ENCODE measurements around the gene PTPA. TPM values are rescaled to one million over a fixed set of nuclear protein-coding genes. Genes with fewer than 3 reads are reported as not detected.

Gene PTPA
- polyA plus RNA-seq, 1 donor from 2014 or later, result 62.8 TPM

DNA sequence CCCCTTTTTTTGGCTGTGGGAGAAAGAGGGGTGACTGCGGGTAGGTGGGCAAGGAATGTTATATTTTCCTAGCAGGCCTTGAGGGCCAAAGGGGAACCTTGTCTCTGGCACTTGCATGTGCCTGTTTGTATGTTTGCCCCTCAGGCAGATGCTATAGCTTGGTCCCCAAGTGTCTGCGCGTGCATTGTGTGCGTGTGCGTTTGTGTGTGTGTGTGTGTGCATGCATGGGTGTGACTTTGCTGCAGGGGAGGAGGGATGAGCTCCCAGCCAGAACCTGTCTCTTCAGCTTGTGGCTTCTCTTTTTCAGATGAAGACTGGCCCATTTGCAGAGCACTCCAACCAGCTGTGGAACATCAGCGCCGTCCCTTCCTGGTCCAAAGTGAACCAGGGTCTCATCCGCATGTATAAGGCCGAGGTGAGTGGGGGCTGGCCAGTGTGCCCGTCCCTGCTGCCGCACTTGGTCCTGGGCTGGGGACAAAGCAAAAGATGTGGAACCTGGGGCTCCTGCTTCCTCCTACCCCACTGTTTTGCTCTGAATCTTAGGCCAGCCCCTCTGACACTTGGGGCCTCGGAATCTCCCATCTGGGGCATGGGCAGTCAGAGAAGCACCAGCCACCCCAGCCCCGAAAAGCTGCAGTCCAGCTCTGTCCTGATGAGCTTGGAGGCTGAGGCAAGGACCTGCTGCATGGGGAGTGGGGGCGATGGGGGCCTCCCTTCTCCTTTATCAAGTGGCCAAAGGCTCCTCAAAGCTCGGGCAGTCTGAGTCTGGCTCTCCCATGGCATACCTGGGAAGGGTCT lies 31.1 kb downstream of the PTPA start:
- no peaks in the 10 kb centered on the region for H3K36me3 ChIP-seq (ENCODE audit: insufficient read depth, low read length)
- TF ChIP-seq EP300 (conservative IDR thresholded peaks at IDR 0.05; ENCODE audit: poor library complexity, severe bottlenecking) (no peak), TAF1 (IDR thresholded peaks at IDR 0.05; ENCODE audit: low read depth) (no peak), EZH2 (IDR thresholded peaks at IDR 0.05; ENCODE audit: borderline replicate concordance, insufficient read depth, low read length, poor library complexity, severe bottlenecking) (no peak), SMC3 (conservative IDR thresholded peaks at IDR 0.05; ENCODE audit: poor library complexity) (no peak), MXI1 (conservative IDR thresholded peaks at IDR 0.05; ENCODE audit: poor library complexity, severe bottlenecking) (no peak), POLR2AphosphoS5 (IDR thresholded peaks at IDR 0.05) (no peak), RAD21 (conservative IDR thresholded peaks at IDR 0.05) (no peak)
- TF ChIP-seq, protein P1, sequence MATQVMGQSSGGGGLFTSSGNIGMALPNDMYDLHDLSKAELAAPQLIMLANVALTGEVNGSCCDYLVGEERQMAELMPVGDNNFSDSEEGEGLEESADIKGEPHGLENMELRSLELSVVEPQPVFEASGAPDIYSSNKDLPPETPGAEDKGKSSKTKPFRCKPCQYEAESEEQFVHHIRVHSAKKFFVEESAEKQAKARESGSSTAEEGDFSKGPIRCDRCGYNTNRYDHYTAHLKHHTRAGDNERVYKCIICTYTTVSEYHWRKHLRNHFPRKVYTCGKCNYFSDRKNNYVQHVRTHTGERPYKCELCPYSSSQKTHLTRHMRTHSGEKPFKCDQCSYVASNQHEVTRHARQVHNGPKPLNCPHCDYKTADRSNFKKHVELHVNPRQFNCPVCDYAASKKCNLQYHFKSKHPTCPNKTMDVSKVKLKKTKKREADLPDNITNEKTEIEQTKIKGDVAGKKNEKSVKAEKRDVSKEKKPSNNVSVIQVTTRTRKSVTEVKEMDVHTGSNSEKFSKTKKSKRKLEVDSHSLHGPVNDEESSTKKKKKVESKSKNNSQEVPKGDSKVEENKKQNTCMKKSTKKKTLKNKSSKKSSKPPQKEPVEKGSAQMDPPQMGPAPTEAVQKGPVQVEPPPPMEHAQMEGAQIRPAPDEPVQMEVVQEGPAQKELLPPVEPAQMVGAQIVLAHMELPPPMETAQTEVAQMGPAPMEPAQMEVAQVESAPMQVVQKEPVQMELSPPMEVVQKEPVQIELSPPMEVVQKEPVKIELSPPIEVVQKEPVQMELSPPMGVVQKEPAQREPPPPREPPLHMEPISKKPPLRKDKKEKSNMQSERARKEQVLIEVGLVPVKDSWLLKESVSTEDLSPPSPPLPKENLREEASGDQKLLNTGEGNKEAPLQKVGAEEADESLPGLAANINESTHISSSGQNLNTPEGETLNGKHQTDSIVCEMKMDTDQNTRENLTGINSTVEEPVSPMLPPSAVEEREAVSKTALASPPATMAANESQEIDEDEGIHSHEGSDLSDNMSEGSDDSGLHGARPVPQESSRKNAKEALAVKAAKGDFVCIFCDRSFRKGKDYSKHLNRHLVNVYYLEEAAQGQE (IDR thresholded peaks at IDR 0.05; ENCODE audit: borderline replicate concordance), result no peak
- TF ChIP-seq, protein P2, sequence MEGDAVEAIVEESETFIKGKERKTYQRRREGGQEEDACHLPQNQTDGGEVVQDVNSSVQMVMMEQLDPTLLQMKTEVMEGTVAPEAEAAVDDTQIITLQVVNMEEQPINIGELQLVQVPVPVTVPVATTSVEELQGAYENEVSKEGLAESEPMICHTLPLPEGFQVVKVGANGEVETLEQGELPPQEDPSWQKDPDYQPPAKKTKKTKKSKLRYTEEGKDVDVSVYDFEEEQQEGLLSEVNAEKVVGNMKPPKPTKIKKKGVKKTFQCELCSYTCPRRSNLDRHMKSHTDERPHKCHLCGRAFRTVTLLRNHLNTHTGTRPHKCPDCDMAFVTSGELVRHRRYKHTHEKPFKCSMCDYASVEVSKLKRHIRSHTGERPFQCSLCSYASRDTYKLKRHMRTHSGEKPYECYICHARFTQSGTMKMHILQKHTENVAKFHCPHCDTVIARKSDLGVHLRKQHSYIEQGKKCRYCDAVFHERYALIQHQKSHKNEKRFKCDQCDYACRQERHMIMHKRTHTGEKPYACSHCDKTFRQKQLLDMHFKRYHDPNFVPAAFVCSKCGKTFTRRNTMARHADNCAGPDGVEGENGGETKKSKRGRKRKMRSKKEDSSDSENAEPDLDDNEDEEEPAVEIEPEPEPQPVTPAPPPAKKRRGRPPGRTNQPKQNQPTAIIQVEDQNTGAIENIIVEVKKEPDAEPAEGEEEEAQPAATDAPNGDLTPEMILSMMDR (IDR thresholded peaks at IDR 0.05; ENCODE audit: poor library complexity, severe bottlenecking), result no peak
- H3K4me2 ChIP-seq (ENCODE audit: low read length), result no peak overlapping the region
- no peaks in the 10 kb centered on the region for H3K27me3 ChIP-seq (ENCODE audit: insufficient read depth, low read depth, low read length)
- H2AFZ ChIP-seq (ENCODE audit: low read depth, low read length), result no peak overlapping the region
- no peaks in the 10 kb centered on the region for H3K9me2 ChIP-seq (ENCODE audit: insufficient read depth, low read length)
- no peak overlapping the region for H3K4me3 ChIP-seq (ENCODE audit: low read length)
- H3K27ac ChIP-seq (ENCODE audit: low read length), result peak overlapping the region; percentile 99
- H4K20me1 ChIP-seq (ENCODE audit: insufficient read depth), result no peaks in the 10 kb centered on the region
- H3K79me2 ChIP-seq (replicated peaks; ENCODE audit: insufficient read depth, low read length), result no peaks in the 10 kb centered on the region
- H3F3A ChIP-seq (ENCODE audit: insufficient read depth, low read length, poor library complexity, severe bottlenecking), result no peaks in the 10 kb centered on the region
- no peaks in the 10 kb centered on the region for H3K9me3 ChIP-seq (ENCODE audit: low read length)
- peak overlapping the region; percentile 96 for H3K9ac ChIP-seq (ENCODE audit: low read length)

DNA sequence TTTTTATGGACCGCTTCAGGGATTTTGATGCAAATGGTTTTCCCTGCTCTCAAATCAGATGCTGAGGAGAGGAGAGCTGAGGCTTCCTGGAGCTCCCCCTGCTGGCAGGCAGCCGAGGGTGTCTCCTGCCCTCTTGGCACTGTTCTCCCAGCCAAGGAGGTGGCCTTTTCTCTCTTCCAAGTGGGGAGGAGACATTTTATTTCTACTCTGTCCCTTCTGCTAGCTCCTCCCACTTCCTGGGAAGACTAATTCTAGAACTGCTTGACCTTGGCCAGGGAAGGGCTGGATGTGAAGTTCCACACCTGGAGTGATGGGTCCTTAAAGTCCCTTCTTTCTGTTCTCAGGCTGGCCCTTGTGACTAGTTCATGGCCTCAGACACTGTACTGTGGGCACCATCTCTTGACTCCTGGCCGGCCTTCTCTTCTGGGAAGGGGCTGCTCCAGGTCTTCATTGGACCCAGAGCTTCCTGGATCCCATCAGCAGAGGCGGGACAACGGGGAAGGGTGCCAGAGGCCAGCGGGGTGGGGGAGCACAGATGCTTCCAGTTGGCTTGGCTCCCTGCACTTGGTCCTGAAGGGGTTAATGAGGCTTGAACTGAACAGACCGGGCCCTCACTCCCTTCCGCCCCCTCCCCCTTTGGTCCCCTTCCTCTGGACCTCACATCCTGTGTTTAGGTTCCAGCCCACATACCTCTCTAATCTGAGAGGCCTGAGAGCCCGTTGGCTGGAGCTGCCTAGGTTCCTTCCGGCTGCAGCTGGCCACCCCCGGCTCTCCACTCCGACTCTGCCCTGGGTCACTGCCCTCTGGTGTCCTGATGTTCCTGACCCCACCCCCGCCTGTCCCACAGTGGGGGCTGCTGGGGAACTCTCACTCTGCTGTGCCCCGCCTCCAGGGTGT lies 32.1 kb downstream of the PTPA start:
- TF ChIP-seq MXI1 (conservative IDR thresholded peaks at IDR 0.05; ENCODE audit: poor library complexity, severe bottlenecking) (no peak), RAD21 (conservative IDR thresholded peaks at IDR 0.05) (peak; percentile 19), EP300 (conservative IDR thresholded peaks at IDR 0.05; ENCODE audit: poor library complexity, severe bottlenecking) (no peak), EZH2 (IDR thresholded peaks at IDR 0.05; ENCODE audit: borderline replicate concordance, insufficient read depth, low read length, poor library complexity, severe bottlenecking) (no peak), SMC3 (conservative IDR thresholded peaks at IDR 0.05; ENCODE audit: poor library complexity) (peak; percentile 41), POLR2AphosphoS5 (IDR thresholded peaks at IDR 0.05) (no peak), TAF1 (IDR thresholded peaks at IDR 0.05; ENCODE audit: low read depth) (no peak)
- TF ChIP-seq, protein P1 (IDR thresholded peaks at IDR 0.05; ENCODE audit: borderline replicate concordance), result no peak
- TF ChIP-seq, protein P2 (IDR thresholded peaks at IDR 0.05; ENCODE audit: poor library complexity, severe bottlenecking), result peak; percentile 65
- H3K36me3 ChIP-seq (ENCODE audit: insufficient read depth, low read length), result no peaks in the 10 kb centered on the region
- no peaks in the 10 kb centered on the region for H3K79me2 ChIP-seq (replicated peaks; ENCODE audit: insufficient read depth, low read length)
- H3K9me3 ChIP-seq (ENCODE audit: low read length), result no peaks in the 10 kb centered on the region
- no peaks in the 10 kb centered on the region for H3F3A ChIP-seq (ENCODE audit: insufficient read depth, low read length, poor library complexity, severe bottlenecking)
- H4K20me1 ChIP-seq (ENCODE audit: insufficient read depth), result no peaks in the 10 kb centered on the region
- no peaks in the 10 kb centered on the region for H3K9me2 ChIP-seq (ENCODE audit: insufficient read depth, low read length)
- no peak overlapping the region for H3K4me3 ChIP-seq (ENCODE audit: low read length)
- H3K4me2 ChIP-seq (ENCODE audit: low read length), result no peak overlapping the region
- no peak overlapping the region for H3K9ac ChIP-seq (ENCODE audit: low read length)
- H2AFZ ChIP-seq (ENCODE audit: low read depth, low read length), result no peak overlapping the region
- peak overlapping the region; percentile 99 for H3K27ac ChIP-seq (ENCODE audit: low read length)
- no peaks in the 10 kb centered on the region for H3K27me3 ChIP-seq (ENCODE audit: insufficient read depth, low read depth, low read length)
